ENCODE measurements around the gene RAI1. TPM values are rescaled to one million over a fixed set of nuclear protein-coding genes. Genes with fewer than 3 reads are reported as not detected.

The RAI1 gene
- total RNA-seq, 1 donor from 2014 or later = 31.2 TPM

GRCh38 chr17:17815436-17816200, 134.4 kb downstream of the RAI1 start:
- Mint-ChIP-seq H3K4me3 (no peak overlapping the region), H3K27ac (no peak overlapping the region), H3K9me3 (no peaks in the 10 kb centered on the region), H3K4me1 (peaks cover 21% of the 10 kb centered on the region), H3K27me3 (no peaks in the 10 kb centered on the region), H3K36me3 (ENCODE audit: low read depth) (peaks cover 58% of the 10 kb centered on the region)
- ATAC-seq (ENCODE audit: low read depth) (no peak), DNase-seq (no peak)
- ChIA-PET POLR2A (interaction anchor here (0.7 to 2.5 kb wide), 3 partner anchors 13 to 40 kb away, joined by 3 to 9 read pairs (median 3); partner anchors contain the start of gene SREBF1), CTCF (interaction anchor here (1.6 to 6.0 kb wide), 2 partner anchors 30 to 43 kb away, joined by 3 to 76 read pairs; no protein-coding TSS in a partner anchor)
- intact Hi-C loops (cut with micrococcal nuclease) = no loop called here
- TF ChIP-seq CTCF (IDR thresholded peaks at IDR 0.05) = no peak

- TF ChIP-seq CTCF (IDR thresholded peaks at IDR 0.05) = no peak
- H3K4me1 Mint-ChIP-seq = peaks cover 21% of the 10 kb centered on the region
- H3K4me3 Mint-ChIP-seq = no peak overlapping the region
- peaks cover 57% of the 10 kb centered on the region for H3K36me3 Mint-ChIP-seq (ENCODE audit: low read depth)
- no peaks in the 10 kb centered on the region for H3K9me3 Mint-ChIP-seq
- ChIA-PET CTCF (interaction anchor here (1.6 to 6.0 kb wide), 2 partner anchors 29 to 43 kb away, joined by 3 to 76 read pairs; no protein-coding TSS in a partner anchor), POLR2A (interaction anchor here (0.7 to 2.5 kb wide), 2 partner anchors 13 to 21 kb away, joined by 3 to 9 read pairs; partner anchors contain the start of gene SREBF1)
- no peak for ATAC-seq (ENCODE audit: low read depth)
- no peaks in the 10 kb centered on the region for H3K27me3 Mint-ChIP-seq
- no peak overlapping the region for H3K27ac Mint-ChIP-seq
- DNase-seq = no peak
- intact Hi-C loops (cut with micrococcal nuclease) = no loop called here
These were observed 135.1 kb downstream of the RAI1 start for GRCh38 chr17:17816240-17816814.

GRCh38 chr17:17816831-17817551, 135.7 kb downstream of the RAI1 start:
- DNase-seq (no peak), ATAC-seq (ENCODE audit: low read depth) (no peak)
- CTCF ChIA-PET = interaction anchor here (6.0 kb wide), 1 partner anchor 42 kb away, joined by 76 read pairs; no protein-coding TSS in a partner anchor
- no peak for TF ChIP-seq CTCF (IDR thresholded peaks at IDR 0.05)
- POLR2A ChIA-PET = no interaction called here
- Mint-ChIP-seq H3K27me3 (no peaks in the 10 kb centered on the region), H3K4me1 (peaks cover 19% of the 10 kb centered on the region), H3K9me3 (no peaks in the 10 kb centered on the region), H3K36me3 (ENCODE audit: low read depth) (peaks cover 54% of the 10 kb centered on the region), H3K27ac (no peak overlapping the region), H3K4me3 (no peak overlapping the region)
- intact Hi-C loops (cut with micrococcal nuclease) = no loop called here

- ATAC-seq (ENCODE audit: low read depth) (no peak), DNase-seq (no peak)
- H3K4me3 Mint-ChIP-seq = no peak overlapping the region
- CTCF ChIA-PET = no interaction called here
- H3K9me3 Mint-ChIP-seq = no peaks in the 10 kb centered on the region
- H3K36me3 Mint-ChIP-seq (ENCODE audit: low read depth) = peaks cover 51% of the 10 kb centered on the region
- no peak overlapping the region for H3K27ac Mint-ChIP-seq
- intact Hi-C loops (cut with micrococcal nuclease) = no loop called here
- POLR2A ChIA-PET = interaction anchor here (0.6 to 1.0 kb wide), 2 partner anchors 19 to 22 kb away, joined by 6 read pairs; no protein-coding TSS in a partner anchor
- no peaks in the 10 kb centered on the region for H3K27me3 Mint-ChIP-seq
- no peak for TF ChIP-seq CTCF (IDR thresholded peaks at IDR 0.05)
- peaks cover 21% of the 10 kb centered on the region for H3K4me1 Mint-ChIP-seq
These were observed 136.3 kb downstream of the RAI1 start for GRCh38 chr17:17817552-17817947.
